ENCODE measurements around the gene JPH3. TPM values are rescaled to one million over a fixed set of nuclear protein-coding genes. Genes with fewer than 3 reads are reported as not detected.

The JPH3 gene
- total RNA-seq, 4 donors from 2014 or later: 0.22 to 1.1 (median 0.29) TPM; not detected in 1

DNA sequence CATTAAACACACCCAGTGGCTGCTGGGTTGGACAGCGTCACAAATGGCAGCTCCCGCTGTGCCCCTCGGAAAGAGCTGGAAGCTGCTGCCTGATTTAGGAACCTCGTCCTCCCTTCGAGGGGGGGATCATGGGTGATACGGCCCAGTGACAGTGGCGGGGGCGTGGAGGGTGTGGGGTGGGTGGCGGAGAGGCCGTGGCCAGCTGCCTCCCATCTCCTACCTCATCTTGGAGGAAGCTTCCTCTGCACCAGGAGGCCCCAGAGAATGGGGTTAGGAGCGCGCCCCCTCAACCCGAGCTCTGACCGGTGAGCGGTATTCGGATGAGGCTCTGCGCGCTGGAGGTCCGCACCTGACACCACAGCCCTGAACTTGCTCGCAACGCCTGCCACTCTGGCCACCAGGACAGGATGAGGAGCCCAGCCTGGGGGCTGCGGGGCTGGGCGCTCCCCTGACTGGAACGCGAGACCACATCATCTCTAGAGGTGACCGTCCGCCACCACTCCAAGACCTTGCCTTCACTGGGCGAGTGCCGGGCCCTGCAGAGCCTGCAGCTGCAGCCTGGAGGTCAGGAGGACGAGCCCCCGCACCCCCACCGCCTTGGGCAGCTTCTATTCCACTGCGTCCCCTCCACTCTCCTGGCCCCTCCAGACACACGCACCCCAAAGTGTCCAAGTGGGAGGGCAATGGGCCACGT, 82.5 kb downstream of the JPH3 start:
- DNase-seq: no peak
- TF ChIP-seq, protein P1, sequence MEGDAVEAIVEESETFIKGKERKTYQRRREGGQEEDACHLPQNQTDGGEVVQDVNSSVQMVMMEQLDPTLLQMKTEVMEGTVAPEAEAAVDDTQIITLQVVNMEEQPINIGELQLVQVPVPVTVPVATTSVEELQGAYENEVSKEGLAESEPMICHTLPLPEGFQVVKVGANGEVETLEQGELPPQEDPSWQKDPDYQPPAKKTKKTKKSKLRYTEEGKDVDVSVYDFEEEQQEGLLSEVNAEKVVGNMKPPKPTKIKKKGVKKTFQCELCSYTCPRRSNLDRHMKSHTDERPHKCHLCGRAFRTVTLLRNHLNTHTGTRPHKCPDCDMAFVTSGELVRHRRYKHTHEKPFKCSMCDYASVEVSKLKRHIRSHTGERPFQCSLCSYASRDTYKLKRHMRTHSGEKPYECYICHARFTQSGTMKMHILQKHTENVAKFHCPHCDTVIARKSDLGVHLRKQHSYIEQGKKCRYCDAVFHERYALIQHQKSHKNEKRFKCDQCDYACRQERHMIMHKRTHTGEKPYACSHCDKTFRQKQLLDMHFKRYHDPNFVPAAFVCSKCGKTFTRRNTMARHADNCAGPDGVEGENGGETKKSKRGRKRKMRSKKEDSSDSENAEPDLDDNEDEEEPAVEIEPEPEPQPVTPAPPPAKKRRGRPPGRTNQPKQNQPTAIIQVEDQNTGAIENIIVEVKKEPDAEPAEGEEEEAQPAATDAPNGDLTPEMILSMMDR (IDR thresholded peaks at IDR 0.05): no peak
- no peak for TF ChIP-seq POLR2A (IDR thresholded peaks at IDR 0.05)
- no peak overlapping the region for H3K27ac ChIP-seq
- H3K27me3 ChIP-seq: no peaks in the 10 kb centered on the region
- 90 to 95% methylated on average over 10 to 16 of the region's 35 CpGs for WGBS, 2 donors
- intact Hi-C loops (cut with DNase I): no loop called here
- H3K4me1 ChIP-seq: peaks cover 2 to 10% of the 10 kb centered on the region in 2 donors
- H3K36me3 ChIP-seq: no peaks in the 10 kb centered on the region
- no peaks in the 10 kb centered on the region for H3K9me3 ChIP-seq
- H3K4me3 ChIP-seq (replicated peaks in 1 of 3): no peak overlapping the region

DNA sequence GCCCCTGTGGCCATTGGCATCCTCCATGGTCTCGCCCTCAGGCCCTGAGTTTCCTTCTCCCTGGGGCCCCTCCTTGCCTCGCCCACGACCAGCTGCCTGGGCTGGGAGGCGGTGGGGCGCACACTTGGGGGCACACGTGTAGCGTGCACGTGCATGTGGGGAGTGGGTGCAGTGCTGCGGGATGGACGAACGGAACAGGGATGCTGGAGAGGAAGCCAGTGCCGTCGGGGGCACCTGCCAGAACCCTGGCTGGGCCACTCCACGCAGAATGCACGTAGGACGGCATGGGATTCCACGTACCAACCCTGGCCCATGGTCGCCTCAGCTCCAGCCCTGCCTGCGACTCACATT, 83.1 kb downstream of the JPH3 start:
- H3K4me1 ChIP-seq: peaks cover 2 to 10% of the 10 kb centered on the region in 2 donors
- no peaks in the 10 kb centered on the region for H3K27me3 ChIP-seq
- WGBS, 2 donors: 92 to 93% methylated on average over 13 to 19 of the region's 19 CpGs
- no peak overlapping the region for H3K27ac ChIP-seq
- TF ChIP-seq, protein P1 (IDR thresholded peaks at IDR 0.05): no peak
- TF ChIP-seq POLR2A (IDR thresholded peaks at IDR 0.05): no peak
- H3K36me3 ChIP-seq: no peaks in the 10 kb centered on the region
- intact Hi-C loops (cut with DNase I): no loop called here
- H3K9me3 ChIP-seq: no peaks in the 10 kb centered on the region
- DNase-seq: no peak
- H3K4me3 ChIP-seq (replicated peaks in 1 of 3): no peak overlapping the region

DNA sequence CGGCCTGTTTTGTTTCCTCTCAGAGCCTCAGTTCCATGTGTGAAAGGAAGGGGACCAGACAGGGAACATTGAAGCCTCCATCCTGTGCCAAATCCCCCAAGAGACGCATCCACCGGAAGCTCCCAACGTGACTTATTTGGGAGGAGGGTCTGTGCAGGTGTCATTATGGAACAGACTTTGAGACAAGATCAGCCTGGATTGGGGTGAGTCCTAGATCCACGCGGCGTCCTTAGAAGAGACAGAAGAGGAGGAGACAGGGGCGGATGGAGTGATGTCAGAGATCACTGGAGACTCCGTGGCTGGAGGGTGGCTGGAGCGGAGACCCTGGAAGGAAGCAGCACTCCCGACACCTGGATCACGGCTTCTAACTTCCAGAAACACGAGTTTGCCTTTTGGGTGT, 83.5 kb downstream of the JPH3 start:
- H3K27me3 ChIP-seq: no peaks in the 10 kb centered on the region

DNA sequence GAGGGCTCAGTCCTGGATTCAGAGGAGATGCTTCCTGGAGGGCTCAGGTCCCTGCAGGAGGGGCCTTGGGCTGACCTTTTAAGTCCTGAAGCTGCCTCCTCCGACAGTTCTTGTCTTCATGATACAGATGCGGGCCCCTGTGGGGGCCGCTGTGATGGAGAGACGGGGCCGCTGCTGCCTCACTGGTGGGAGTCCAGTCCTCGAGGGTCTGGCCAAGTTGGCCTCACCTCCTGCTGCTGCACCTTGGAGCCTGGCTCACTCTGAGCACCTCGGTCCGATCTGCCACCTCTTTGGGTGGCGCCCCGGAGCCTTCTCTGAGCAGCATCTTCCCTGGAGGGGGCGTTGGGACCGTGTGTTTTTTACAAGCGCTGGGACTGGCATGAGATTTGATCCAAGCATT, 84.4 kb downstream of the JPH3 start:
- Histone ChIP-seq H3K9me3 (no peaks in the 10 kb centered on the region), H3K4me3 (replicated peaks in 1 of 3) (no peak overlapping the region), H3K4me1 (peaks cover 2 to 10% of the 10 kb centered on the region in 2 donors), H3K36me3 (no peaks in the 10 kb centered on the region), H3K27me3 (no peaks in the 10 kb centered on the region), H3K27ac (no peak overlapping the region)
- no peak for DNase-seq
- WGBS, 2 donors: 84% methylated on average over 13 of the region's 13 CpGs; no CpG with 5 or more reads in 1 of the 2 donors
- intact Hi-C loops (cut with DNase I): no loop called here
- TF ChIP-seq POLR2A (IDR thresholded peaks at IDR 0.05): no peak
- TF ChIP-seq, protein P1 (IDR thresholded peaks at IDR 0.05): no peak

More for the DNA sequence above, 83.5 kb downstream of the JPH3 start:
- intact Hi-C loops (cut with DNase I): no loop called here
- TF ChIP-seq POLR2A (IDR thresholded peaks at IDR 0.05): no peak
- TF ChIP-seq, protein P1 (IDR thresholded peaks at IDR 0.05): no peak
- Histone ChIP-seq H3K27ac (no peak overlapping the region), H3K4me3 (replicated peaks in 1 of 3) (no peak overlapping the region), H3K9me3 (no peaks in the 10 kb centered on the region), H3K36me3 (no peaks in the 10 kb centered on the region), H3K4me1 (peaks cover 2 to 10% of the 10 kb centered on the region in 2 donors)
- DNase-seq: no peak
- 77 to 82% methylated on average over 13 of the region's 13 CpGs for WGBS, 2 donors

DNA sequence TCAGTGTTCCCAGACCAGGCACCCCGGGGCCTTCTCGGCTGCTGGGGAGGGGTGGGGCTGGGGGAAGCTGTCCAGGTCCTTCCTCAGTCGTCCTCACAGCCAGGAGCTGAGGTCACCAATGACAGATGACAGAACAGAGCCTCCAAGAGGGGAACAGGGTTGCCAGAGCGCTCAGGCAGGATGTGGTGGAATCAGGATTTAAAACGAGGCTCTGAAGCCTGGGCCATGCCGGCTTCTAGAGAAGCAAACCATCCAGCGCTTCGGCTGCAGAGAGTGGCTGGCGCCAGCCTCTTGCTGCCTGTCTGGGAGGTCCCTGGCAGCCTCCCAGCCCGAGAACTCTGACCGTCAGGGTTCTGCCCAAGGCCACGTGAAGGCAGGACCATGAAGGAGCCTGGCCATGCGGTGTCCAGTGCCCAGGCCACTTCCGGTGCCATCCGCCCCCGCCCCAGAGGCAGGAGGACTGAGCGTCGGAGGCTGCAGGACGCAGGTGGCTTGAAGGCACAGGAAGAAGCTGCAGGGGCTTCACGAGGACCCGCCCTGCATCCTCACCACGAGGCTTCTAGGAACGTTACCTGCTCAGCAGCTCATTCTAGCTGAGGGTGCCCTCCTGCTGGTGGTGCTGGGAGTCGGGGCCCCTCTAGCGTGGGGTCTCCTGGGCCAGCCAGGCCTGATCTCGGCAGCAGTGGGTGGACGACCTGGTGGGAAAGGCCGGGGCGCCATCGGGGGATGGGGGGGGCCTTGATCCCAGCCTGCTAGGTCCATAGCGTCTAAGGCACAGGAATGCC, 85.0 kb downstream of the JPH3 start:
- no peak overlapping the region for H3K4me3 ChIP-seq (replicated peaks in 1 of 3)
- intact Hi-C loops (cut with DNase I): no loop called here
- H3K4me1 ChIP-seq: peaks cover 2 to 10% of the 10 kb centered on the region in 2 donors
- DNase-seq: peak; percentile 83 to 84
- TF ChIP-seq POLR2A (IDR thresholded peaks at IDR 0.05): no peak
- TF ChIP-seq, protein P1 (IDR thresholded peaks at IDR 0.05): no peak
- H3K36me3 ChIP-seq: no peaks in the 10 kb centered on the region
- H3K27ac ChIP-seq: no peak overlapping the region
- WGBS, 2 donors: 49 to 57% methylated on average over 23 to 25 of the region's 31 CpGs
- no peaks in the 10 kb centered on the region for H3K9me3 ChIP-seq
- H3K27me3 ChIP-seq: no peaks in the 10 kb centered on the region
